HG03103 (cell line): ENCODE measurements around the gene LENG9.
"Not testable (repeated sequence)": the region's sequence is repeated elsewhere in the genome, so short reads cannot be mapped to it uniquely, and the experiment has no call there.

Experiments
- ATAC-seq: cut with Tn5 transposase; IDR thresholded peaks from one replicate; pipeline ENCODE4 v1.9.1; 2021; ENCODE audit warnings: low read depth; ENCODE audit not compliant: unreplicated experiment

The LENG9 gene

GRCh38 chr19:54480051-54480450 is 16.5 kb upstream of the LENG9 start:
- ATAC-seq: no peak

- no peak for ATAC-seq
These were observed 15.2 kb upstream of the LENG9 start for GRCh38 chr19:54478677-54479266.

GRCh38 chr19:54477650-54478049 is 14.1 kb upstream of the LENG9 start:
- no peak for ATAC-seq

- no peak for ATAC-seq
These were observed 12.1 kb upstream of the LENG9 start for GRCh38 chr19:54475706-54476105.

- ATAC-seq: no peak
These were observed 10.4 kb upstream of the LENG9 start for GRCh38 chr19:54473892-54474372.

- ATAC-seq: no peak
These were observed 9.7 kb upstream of the LENG9 start, which contains the start of gene CDC42EP5 for GRCh38 chr19:54473071-54473891. TSS of gene CDC42EP5 (minus strand) at chr19:54473296. CDS start at chr19:54465547, 7,749 bp downstream.

- no peak for ATAC-seq
These were observed 7.6 kb upstream of the LENG9 start for GRCh38 chr19:54470991-54471782.

GRCh38 chr19:54470276-54470887 is 6.8 kb upstream of the LENG9 start:
- no peak for ATAC-seq

- no peak for ATAC-seq
These were observed 5.9 kb upstream of the LENG9 start for GRCh38 chr19:54469496-54469934.

GRCh38 chr19:54466110-54466480 is 2.5 kb upstream of the LENG9 start:
- ATAC-seq: not testable (repeated sequence)

GRCh38 chr19:54465426-54466109 is 2.0 kb upstream of the LENG9 start:
- ATAC-seq: no peak

- peak; percentile 31 for ATAC-seq
These were observed 1.2 kb upstream of the LENG9 start for GRCh38 chr19:54464630-54465425.

GRCh38 chr19:54464044-54464629 is 559 bp upstream of the LENG9 start:
- ATAC-seq: peak; percentile 34

GRCh38 chr19:54462655-54463530 is 685 bp downstream of the LENG9 start:
- peak; percentile 16 for ATAC-seq

GRCh38 chr19:54462047-54462654 is 1.4 kb downstream of the LENG9 start:
- no peak for ATAC-seq

- ATAC-seq: no peak
These were observed 2.0 kb downstream of the LENG9 start for GRCh38 chr19:54461613-54462012.

GRCh38 chr19:54461210-54461609 is 2.4 kb downstream of the LENG9 start:
- no peak for ATAC-seq
